ENCODE data around the gene NDFIP2. TPM values are rescaled to one million over a fixed set of nuclear protein-coding genes. Genes with fewer than 3 reads are reported as not detected.

The NDFIP2 gene
- 16.3 and 24.0 TPM in 2 replicates for total RNA-seq

- no peak for DNase-seq (ENCODE audit: extremely low read depth, low read depth, low spot score)
Measured at GRCh38 chr13:79480954-79481684, at the start of gene NDFIP2. TSS of gene NDFIP2 (plus strand) at chr13:79481155. CDS start at chr13:79481204, 49 bp downstream.

GRCh38 chr13:79432086-79432485 lies 48.9 kb upstream of the NDFIP2 start:
- DNase-seq (ENCODE audit: extremely low read depth, low read depth, low spot score) = no peak

- no peak for DNase-seq (ENCODE audit: extremely low read depth, low read depth, low spot score)
Measured at GRCh38 chr13:79432992-79433391, 48.0 kb upstream of the NDFIP2 start.

DNA sequence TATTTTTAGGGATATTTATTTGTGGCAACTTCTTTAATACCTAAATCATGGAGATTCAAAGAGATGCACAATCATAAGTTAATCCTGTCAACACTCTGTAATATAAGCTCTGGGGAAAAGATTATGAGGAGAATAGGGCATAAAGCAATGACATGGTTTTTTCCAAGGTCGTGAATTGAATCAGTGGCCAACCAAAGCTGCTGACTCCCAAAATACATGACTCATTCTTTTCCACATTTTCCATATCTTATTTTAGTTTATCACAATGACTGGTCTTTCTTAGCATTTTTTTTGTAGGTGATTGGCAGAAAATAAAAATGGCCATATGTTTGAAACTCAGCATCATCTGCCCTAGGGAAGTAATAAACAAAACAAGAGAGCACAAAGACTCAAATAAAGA lies 46.4 kb upstream of the NDFIP2 start:
- DNase-seq (ENCODE audit: extremely low read depth, low read depth, low spot score) = no peak

- DNase-seq (ENCODE audit: extremely low read depth, low read depth, low spot score) = no peak
Measured at GRCh38 chr13:79435561-79435990, 45.4 kb upstream of the NDFIP2 start.

- no peak for DNase-seq (ENCODE audit: extremely low read depth, low read depth, low spot score)
Measured at GRCh38 chr13:79439275-79439674, 41.7 kb upstream of the NDFIP2 start.

GRCh38 chr13:79440958-79441528 lies 39.9 kb upstream of the NDFIP2 start:
- DNase-seq (ENCODE audit: extremely low read depth, low read depth, low spot score) = no peak

DNA sequence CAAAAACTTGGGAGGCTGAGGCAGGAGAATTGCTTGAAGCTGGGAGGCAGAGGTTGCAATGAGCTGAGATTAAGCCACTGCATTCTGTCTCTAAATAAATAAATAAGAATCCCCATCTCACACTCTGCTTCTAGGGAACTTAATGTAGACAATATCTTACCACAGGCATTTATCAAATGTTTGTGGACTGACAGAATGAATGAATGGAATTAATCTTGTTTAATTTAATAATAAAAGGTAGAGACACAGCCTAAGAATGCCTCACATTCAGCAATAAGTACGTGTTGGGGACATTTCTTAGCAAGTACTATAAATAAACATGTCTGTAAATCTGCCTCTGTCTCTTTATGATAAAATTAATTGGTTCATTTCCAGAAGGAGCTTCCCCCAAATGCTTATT lies 38.7 kb upstream of the NDFIP2 start:
- DNase-seq (ENCODE audit: extremely low read depth, low read depth, low spot score) = no peak

DNA sequence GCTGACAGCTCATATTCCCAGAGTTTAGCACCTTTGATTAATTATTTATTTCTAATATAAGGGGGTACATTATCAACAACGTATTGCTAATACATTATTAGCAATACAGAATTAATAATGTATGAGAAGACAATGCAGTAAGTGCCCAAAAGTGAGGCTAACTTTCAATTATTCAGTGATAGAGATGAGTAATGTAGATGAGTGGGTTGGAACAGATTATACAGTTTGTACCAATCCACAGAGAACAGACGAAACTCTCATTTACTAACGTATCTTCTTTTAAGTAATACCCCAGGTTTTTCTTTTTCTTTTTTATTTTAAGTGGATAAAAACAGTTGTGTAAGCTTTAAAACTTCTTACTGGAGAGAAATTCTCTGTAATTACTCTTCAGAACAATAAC lies 38.2 kb upstream of the NDFIP2 start:
- no peak for DNase-seq (ENCODE audit: extremely low read depth, low read depth, low spot score)

GRCh38 chr13:79445968-79446645 lies 34.8 kb upstream of the NDFIP2 start:
- DNase-seq (ENCODE audit: extremely low read depth, low read depth, low spot score) = no peak

DNA sequence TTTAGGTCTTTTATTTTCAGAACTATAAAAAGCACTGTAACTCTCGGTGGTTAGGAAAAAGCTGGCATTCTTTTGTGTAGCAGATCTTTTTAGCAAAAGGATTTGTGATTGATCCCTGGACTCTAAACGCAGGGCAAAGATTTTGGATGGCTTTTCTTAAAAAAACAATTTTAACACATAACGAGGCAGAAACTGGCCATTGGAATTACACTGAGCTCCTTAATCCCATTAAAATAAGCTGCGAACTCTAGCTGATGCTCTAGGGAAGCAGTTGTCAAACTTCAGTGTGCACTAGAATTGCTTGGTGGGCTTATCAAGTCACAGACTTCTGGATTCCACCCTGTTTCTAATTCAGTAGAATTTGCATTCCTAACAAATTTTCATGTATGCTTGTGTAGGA lies 33.8 kb upstream of the NDFIP2 start:
- no peak for DNase-seq (ENCODE audit: extremely low read depth, low read depth, low spot score)

DNA sequence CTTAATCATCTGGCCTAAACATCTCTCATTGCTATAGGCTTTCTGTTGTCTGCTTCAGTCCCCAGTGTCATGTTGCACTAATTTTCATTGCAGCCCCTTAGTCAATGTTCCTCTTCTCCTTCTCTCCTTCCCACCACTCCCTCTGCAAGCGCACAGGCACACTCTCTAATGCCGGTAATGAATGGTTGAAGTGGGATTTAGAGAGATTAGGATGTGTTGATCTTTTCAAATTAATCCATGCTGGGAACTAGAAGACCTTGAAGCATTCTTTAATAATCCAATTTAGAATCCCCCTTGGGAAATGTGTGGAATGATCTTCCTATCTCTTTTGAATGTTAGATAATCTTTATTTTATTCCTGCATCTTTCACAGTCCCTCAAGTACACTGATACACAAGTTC lies 33.2 kb upstream of the NDFIP2 start:
- DNase-seq (ENCODE audit: extremely low read depth, low read depth, low spot score) = no peak

DNA sequence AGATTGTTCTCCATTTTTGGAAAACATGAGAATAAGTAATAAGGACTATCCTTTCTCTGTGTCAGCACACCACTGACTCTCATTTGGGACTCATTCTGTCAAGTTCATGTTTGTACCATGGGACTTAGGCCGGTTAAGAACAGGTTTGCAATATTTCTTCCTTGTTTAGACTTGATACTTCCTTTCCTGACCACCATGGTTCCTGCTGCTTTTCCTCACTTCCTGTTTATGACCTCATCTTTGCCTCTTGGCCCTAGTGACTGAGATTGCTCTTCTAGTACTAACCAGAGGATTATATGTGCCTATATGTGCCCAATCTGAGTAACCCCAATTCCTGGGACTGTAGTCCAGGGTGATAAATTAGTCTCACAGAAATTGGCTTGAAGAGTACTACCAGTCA lies 32.5 kb upstream of the NDFIP2 start:
- no peak for DNase-seq (ENCODE audit: extremely low read depth, low read depth, low spot score)

- DNase-seq (ENCODE audit: extremely low read depth, low read depth, low spot score) = no peak
Measured at GRCh38 chr13:79450110-79450509, 30.8 kb upstream of the NDFIP2 start.

DNA sequence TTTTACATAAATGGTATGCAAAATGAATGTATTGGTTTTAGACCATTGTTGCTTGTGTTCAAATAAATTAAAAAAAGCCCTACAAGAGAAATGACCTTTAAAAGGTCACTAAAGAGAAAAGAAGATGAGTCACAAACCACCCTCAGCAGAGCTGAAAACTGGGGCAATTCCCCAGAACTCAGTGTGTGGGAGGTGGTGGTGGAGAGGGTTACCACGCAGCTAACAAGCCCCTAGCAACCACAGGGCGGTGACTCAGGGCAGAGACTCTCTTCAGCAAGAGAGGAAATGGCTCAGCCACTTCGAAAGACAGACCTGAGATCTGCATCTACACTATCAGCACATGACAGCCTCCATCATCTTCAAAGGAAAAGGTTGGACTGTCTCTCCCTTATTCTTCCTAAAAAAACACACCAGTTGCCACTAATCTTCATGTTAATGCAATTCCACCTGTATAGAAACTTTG lies 29.4 kb upstream of the NDFIP2 start:
- no peak for DNase-seq (ENCODE audit: extremely low read depth, low read depth, low spot score)

DNA sequence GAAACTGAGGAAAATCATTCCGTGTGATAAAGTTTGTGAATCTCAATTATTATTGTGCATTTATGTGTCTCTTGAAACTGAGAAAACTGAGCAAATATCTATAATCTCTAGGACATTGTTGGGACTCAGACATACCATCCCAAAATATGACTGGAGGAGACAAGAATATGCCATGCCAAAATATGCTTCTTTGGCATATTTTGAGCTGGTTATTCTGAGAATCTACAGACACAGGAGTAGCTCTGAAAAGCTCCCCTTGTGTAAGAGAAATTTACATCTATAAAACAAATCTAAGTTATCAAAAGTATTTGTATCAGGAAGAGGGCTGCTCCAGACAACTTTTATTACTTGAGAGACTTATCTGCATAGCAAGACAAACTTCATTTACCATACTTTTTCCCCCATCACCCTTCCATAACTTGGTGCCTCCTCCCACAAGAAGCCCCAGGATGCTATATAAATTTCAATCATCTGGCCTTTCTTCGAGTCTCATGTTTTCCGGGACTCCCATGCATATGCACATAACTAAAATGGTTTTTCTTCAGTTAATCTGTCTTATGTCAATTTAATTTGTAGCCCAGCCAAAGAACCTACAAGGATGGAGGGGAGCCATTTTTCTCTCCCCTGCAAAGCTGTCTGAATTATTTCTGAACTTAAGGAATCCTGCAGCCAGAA lies 28.6 kb upstream of the NDFIP2 start:
- DNase-seq (ENCODE audit: extremely low read depth, low read depth, low spot score) = no peak

- no peak for DNase-seq (ENCODE audit: extremely low read depth, low read depth, low spot score)
Measured at GRCh38 chr13:79455331-79455730, 25.6 kb upstream of the NDFIP2 start.

GRCh38 chr13:79456051-79456450 lies 24.9 kb upstream of the NDFIP2 start:
- DNase-seq (ENCODE audit: extremely low read depth, low read depth, low spot score) = no peak

DNA sequence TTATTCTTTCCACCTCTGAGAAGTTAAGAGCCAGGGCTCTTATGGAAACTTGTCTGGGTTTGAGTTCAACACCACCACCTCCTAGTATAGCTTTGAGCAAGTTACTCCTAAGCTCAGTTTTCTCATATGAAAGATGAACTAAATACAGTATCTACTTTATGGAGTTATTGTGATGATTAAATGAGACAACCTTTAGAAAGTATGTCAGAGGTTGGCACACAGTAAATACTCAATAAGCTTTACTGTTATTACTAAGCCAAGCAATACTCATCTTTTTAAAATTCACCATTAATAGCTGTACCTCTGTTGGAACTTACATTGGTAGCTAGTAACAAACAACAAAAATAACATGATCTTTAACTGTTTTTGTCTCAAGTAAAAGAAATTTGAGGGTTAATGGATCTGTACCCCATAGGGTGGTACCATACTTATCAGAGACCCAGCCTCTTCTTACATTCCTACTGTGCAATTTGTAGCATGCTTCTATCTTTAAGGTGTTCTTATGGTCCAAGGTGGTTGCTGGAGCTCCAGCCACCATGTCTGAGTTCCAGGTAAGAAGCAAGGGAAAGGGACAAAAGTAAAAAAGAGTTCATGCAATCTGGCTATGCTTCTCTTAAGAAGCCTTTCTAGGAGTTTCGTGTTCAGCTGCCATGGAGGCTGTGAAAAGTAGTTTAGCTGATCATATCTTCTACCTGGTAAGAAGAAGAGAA lies 24.1 kb upstream of the NDFIP2 start:
- DNase-seq (ENCODE audit: extremely low read depth, low read depth, low spot score) = no peak

- no peak for DNase-seq (ENCODE audit: extremely low read depth, low read depth, low spot score)
Measured at GRCh38 chr13:79457390-79457789, 23.6 kb upstream of the NDFIP2 start.

GRCh38 chr13:79457948-79458347 lies 23.0 kb upstream of the NDFIP2 start:
- DNase-seq (ENCODE audit: extremely low read depth, low read depth, low spot score) = no peak

All from glomerular endothelial cell (primary cell).